ENCODE data around the gene IGSF11. TPM values are rescaled to one million over a fixed set of nuclear protein-coding genes. Genes with fewer than 3 reads are reported as not detected.

IGSF11 gene
- polyA plus RNA-seq, 1 donor (not counting 4 experiments of a cell fraction or from before 2014, with no cell fraction given) = 0.68 TPM

GRCh38 chr3:119035014-119035346 lies 334 bp upstream of the IGSF11 start:
- TF ChIP-seq CTCF (optimal IDR thresholded peaks at IDR 0.05 in 1 of 3, IDR thresholded peaks at IDR 0.05 in 1 of 3, conservative IDR thresholded peaks at IDR 0.05 in 1 of 3; ENCODE audit: extremely low read depth in 1 of 3, insufficient read depth in 2 of 3, low read length in 3 of 3) = no peak
- no peak for TF ChIP-seq EZH2 (IDR thresholded peaks at IDR 0.05; ENCODE audit: low read length)
- H2AFZ ChIP-seq (ENCODE audit: control insufficient read depth, low read length) = no peak overlapping the region

GRCh38 chr3:119033393-119034255 lies 1.0 kb downstream of the IGSF11 start:
- Histone ChIP-seq H3K4me3 (ENCODE audit: control insufficient read depth in 2 of 3, extremely low read depth in 1 of 3, insufficient read depth in 2 of 3, low read depth in 1 of 3, low read length in 3 of 3) (peak overlapping the region in 2 of 3 experiments; percentile 55 to 59), H3K9ac (ENCODE audit: control insufficient read depth, extremely low read depth, insufficient read depth, low read length) (no peak overlapping the region)

More at GRCh38 chr3:119035014-119035346, 334 bp upstream of the IGSF11 start:
- no peaks in the 10 kb centered on the region for H3K9me3 ChIP-seq (ENCODE audit: control insufficient read depth, low read depth, low read length)
- dilution Hi-C loops (cut with MboI; ENCODE audit: extremely low pct_ligation_motif_present, low sequenced_read_pairs) = no loop called here
- H3K9ac ChIP-seq (ENCODE audit: control insufficient read depth, extremely low read depth, insufficient read depth, low read length) = no peak overlapping the region
- H3K4me1 ChIP-seq (ENCODE audit: control insufficient read depth, extremely low read depth, insufficient read depth, low read length) = no peaks in the 10 kb centered on the region
- H3K4me3 ChIP-seq (ENCODE audit: control insufficient read depth in 2 of 3, extremely low read depth in 1 of 3, insufficient read depth in 2 of 3, low read depth in 1 of 3, low read length in 3 of 3) = peak overlapping the region in 1 of 3 experiments; percentile 59
- no peak overlapping the region for H3K27ac ChIP-seq (ENCODE audit: control insufficient read depth, insufficient read depth, low read length)
- no peaks in the 10 kb centered on the region for H3K9me1 ChIP-seq (ENCODE audit: control insufficient read depth, extremely low read depth, insufficient read depth, low read length)
- H3K4me2 ChIP-seq (ENCODE audit: control insufficient read depth, extremely low read depth, insufficient read depth, low read depth, low read length) = peak overlapping the region; percentile 77
- H3K27me3 ChIP-seq (ENCODE audit: control insufficient read depth, extremely low read depth, insufficient read depth, low read length) = peaks cover 16% of the 10 kb centered on the region
- H3K79me2 ChIP-seq (ENCODE audit: control insufficient read depth, insufficient read depth, low read length) = no peaks in the 10 kb centered on the region
- no peaks in the 10 kb centered on the region for H3K36me3 ChIP-seq (ENCODE audit: control insufficient read depth in 2 of 2, extremely low read depth in 1 of 2, insufficient read depth in 2 of 2, low read length in 2 of 2)
- no peaks in the 10 kb centered on the region for H4K20me1 ChIP-seq (ENCODE audit: control insufficient read depth, extremely low read depth, insufficient read depth, low read length)
- FAIRE-seq (no peak), DNase-seq (ENCODE audit: low read depth, low spot score) (no peak)

More at GRCh38 chr3:119033393-119034255, 1.0 kb downstream of the IGSF11 start:
- Histone ChIP-seq H3K9me3 (ENCODE audit: control insufficient read depth, low read depth, low read length) (no peaks in the 10 kb centered on the region), H3K9me1 (ENCODE audit: control insufficient read depth, extremely low read depth, insufficient read depth, low read length) (no peaks in the 10 kb centered on the region), H2AFZ (ENCODE audit: control insufficient read depth, low read length) (no peak overlapping the region), H3K4me2 (ENCODE audit: control insufficient read depth, extremely low read depth, insufficient read depth, low read depth, low read length) (peak overlapping the region; percentile 77), H3K36me3 (ENCODE audit: control insufficient read depth in 2 of 2, extremely low read depth in 1 of 2, insufficient read depth in 2 of 2, low read length in 2 of 2) (no peaks in the 10 kb centered on the region), H4K20me1 (ENCODE audit: control insufficient read depth, extremely low read depth, insufficient read depth, low read length) (no peaks in the 10 kb centered on the region), H3K27me3 (ENCODE audit: control insufficient read depth, extremely low read depth, insufficient read depth, low read length) (peaks cover 16% of the 10 kb centered on the region), H3K4me1 (ENCODE audit: control insufficient read depth, extremely low read depth, insufficient read depth, low read length) (no peaks in the 10 kb centered on the region), H3K79me2 (ENCODE audit: control insufficient read depth, insufficient read depth, low read length) (no peaks in the 10 kb centered on the region), H3K27ac (ENCODE audit: control insufficient read depth, insufficient read depth, low read length) (no peak overlapping the region)
- dilution Hi-C loops (cut with MboI; ENCODE audit: extremely low pct_ligation_motif_present, low sequenced_read_pairs) = no loop called here
- DNase-seq (ENCODE audit: low read depth, low spot score) (no peak), FAIRE-seq (no peak)
- TF ChIP-seq EZH2 (IDR thresholded peaks at IDR 0.05; ENCODE audit: low read length) = no peak
- TF ChIP-seq CTCF (optimal IDR thresholded peaks at IDR 0.05 in 1 of 3, IDR thresholded peaks at IDR 0.05 in 1 of 3, conservative IDR thresholded peaks at IDR 0.05 in 1 of 3; ENCODE audit: extremely low read depth in 1 of 3, insufficient read depth in 2 of 3, low read length in 3 of 3) = no peak
